Measurements from ENCODE around the gene FGF9. TPM values are rescaled to one million over a fixed set of nuclear protein-coding genes. Genes with fewer than 3 reads are reported as not detected.

Gene FGF9
- total RNA-seq, 1 donor from 2014 or later = 0.79 TPM

GRCh38 chr13:21685485-21686064, 14.7 kb downstream of the FGF9 start:
- Histone ChIP-seq H3K27me3 (ENCODE audit: control insufficient read depth, insufficient read depth, low read length) (no peaks in the 10 kb centered on the region), H3K4me3 (ENCODE audit: low read depth, low read length) (no peak overlapping the region), H3K36me3 (ENCODE audit: control insufficient read depth, insufficient read depth, low read length) (no peaks in the 10 kb centered on the region)
- no peak for FAIRE-seq
- no peak for DNase-seq (ENCODE audit: low read depth)
- TF ChIP-seq CTCF (IDR thresholded peaks at IDR 0.05; ENCODE audit: insufficient read depth, low read length, severe bottlenecking) = no peak

GRCh38 chr13:21686751-21687391, 16.0 kb downstream of the FGF9 start:
- Histone ChIP-seq H3K27me3 (ENCODE audit: control insufficient read depth, insufficient read depth, low read length) (no peaks in the 10 kb centered on the region), H3K4me3 (ENCODE audit: low read depth, low read length) (no peak overlapping the region), H3K36me3 (ENCODE audit: control insufficient read depth, insufficient read depth, low read length) (no peaks in the 10 kb centered on the region)
- DNase-seq (ENCODE audit: low read depth) = peak; percentile 63
- no peak for FAIRE-seq
- TF ChIP-seq CTCF (IDR thresholded peaks at IDR 0.05; ENCODE audit: insufficient read depth, low read length, severe bottlenecking) = no peak

GRCh38 chr13:21688056-21688455, 17.2 kb downstream of the FGF9 start:
- peak; percentile 97 for DNase-seq (ENCODE audit: low read depth)

GRCh38 chr13:21689097-21689496, 18.2 kb downstream of the FGF9 start:
- no peaks in the 10 kb centered on the region for H3K36me3 ChIP-seq (ENCODE audit: control insufficient read depth, insufficient read depth, low read length)
- H3K27me3 ChIP-seq (ENCODE audit: control insufficient read depth, insufficient read depth, low read length) = no peaks in the 10 kb centered on the region
- no peak overlapping the region for H3K4me3 ChIP-seq (ENCODE audit: low read depth, low read length)
- no peak for DNase-seq (ENCODE audit: low read depth)
- no peak for FAIRE-seq
- TF ChIP-seq CTCF (IDR thresholded peaks at IDR 0.05; ENCODE audit: insufficient read depth, low read length, severe bottlenecking) = no peak

More at GRCh38 chr13:21688056-21688455, 17.2 kb downstream of the FGF9 start:
- peak; percentile 73 for FAIRE-seq
- no peaks in the 10 kb centered on the region for H3K27me3 ChIP-seq (ENCODE audit: control insufficient read depth, insufficient read depth, low read length)
- no peak for TF ChIP-seq CTCF (IDR thresholded peaks at IDR 0.05; ENCODE audit: insufficient read depth, low read length, severe bottlenecking)
- H3K36me3 ChIP-seq (ENCODE audit: control insufficient read depth, insufficient read depth, low read length) = no peaks in the 10 kb centered on the region
- no peak overlapping the region for H3K4me3 ChIP-seq (ENCODE audit: low read depth, low read length)

GRCh38 chr13:21690955-21691354, 20.1 kb downstream of the FGF9 start:
- Histone ChIP-seq H3K27me3 (ENCODE audit: control insufficient read depth, insufficient read depth, low read length) (no peaks in the 10 kb centered on the region), H3K36me3 (ENCODE audit: control insufficient read depth, insufficient read depth, low read length) (no peaks in the 10 kb centered on the region), H3K4me3 (ENCODE audit: low read depth, low read length) (no peak overlapping the region)
- DNase-seq (ENCODE audit: low read depth) (no peak), FAIRE-seq (no peak)
- no peak for TF ChIP-seq CTCF (IDR thresholded peaks at IDR 0.05; ENCODE audit: insufficient read depth, low read length, severe bottlenecking)

- no peak for TF ChIP-seq CTCF (IDR thresholded peaks at IDR 0.05; ENCODE audit: insufficient read depth, low read length, severe bottlenecking)
- no peak for DNase-seq (ENCODE audit: low read depth)
- Histone ChIP-seq H3K36me3 (ENCODE audit: control insufficient read depth, insufficient read depth, low read length) (no peaks in the 10 kb centered on the region), H3K4me3 (ENCODE audit: low read depth, low read length) (no peak overlapping the region), H3K27me3 (ENCODE audit: control insufficient read depth, insufficient read depth, low read length) (no peaks in the 10 kb centered on the region)
- no peak for FAIRE-seq
Measured at GRCh38 chr13:21691500-21691899, 20.6 kb downstream of the FGF9 start.

Measured in bronchial epithelial cell (primary cell).